Vagina (tissue), 2 donors: ENCODE data around the gene FHL2.

ENCODE experiments used
- POLR2A ChIP-seq, 2 donors: fragments of 450-650 bp; IDR thresholded peaks; one replicate each; pipeline ENCODE4 v1.6.1; 2017; ENCODE audit warnings: antibody characterized with exemption in 2 of 2, mild to moderate bottlenecking in 2 of 2, moderate library complexity in 2 of 2
- POLR2AphosphoS5 ChIP-seq, 2 donors: sonication (generic); formaldehyde crosslinking; IDR thresholded peaks; one replicate each; pipeline ENCODE4 v1.9.0; 2017; ENCODE audit warnings: antibody characterized with exemption in 2 of 2, mild to moderate bottlenecking in 2 of 2, low read depth in 1 of 2; ENCODE audit not compliant: insufficient read depth in 1 of 2
- TF ChIP-seq, protein P1 (sequence below), 3 experiments: fragments of 450-650 bp in 2 of 3; fragments of 200-600 bp in 1 of 3; sonication (generic) in 1 of 3; IDR thresholded peaks; one replicate each; pipeline ENCODE4 v1.5.1; 2017 to 2019; ENCODE audit warnings: antibody characterized with exemption in 3 of 3, mild to moderate bottlenecking in 2 of 3, moderate library complexity in 2 of 3

DNA sequence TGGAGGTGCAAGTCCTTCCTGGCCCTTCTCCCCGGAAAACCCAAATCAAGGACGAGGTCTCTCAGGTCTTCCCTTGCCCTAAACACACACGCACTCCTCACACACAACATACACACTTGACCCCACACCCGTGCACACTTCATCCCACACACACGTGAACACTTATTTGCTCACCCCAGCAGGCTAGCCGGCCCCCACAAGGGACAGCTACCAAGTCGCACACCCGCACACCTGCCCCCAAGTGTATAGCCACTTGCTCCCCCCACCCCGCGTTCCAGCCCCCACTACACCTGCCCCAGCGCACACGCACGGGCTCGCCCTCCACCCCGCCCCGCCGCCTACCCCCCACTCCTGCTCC, 69.7 kb downstream of the FHL2 start:
- TF ChIP-seq, protein P1, sequence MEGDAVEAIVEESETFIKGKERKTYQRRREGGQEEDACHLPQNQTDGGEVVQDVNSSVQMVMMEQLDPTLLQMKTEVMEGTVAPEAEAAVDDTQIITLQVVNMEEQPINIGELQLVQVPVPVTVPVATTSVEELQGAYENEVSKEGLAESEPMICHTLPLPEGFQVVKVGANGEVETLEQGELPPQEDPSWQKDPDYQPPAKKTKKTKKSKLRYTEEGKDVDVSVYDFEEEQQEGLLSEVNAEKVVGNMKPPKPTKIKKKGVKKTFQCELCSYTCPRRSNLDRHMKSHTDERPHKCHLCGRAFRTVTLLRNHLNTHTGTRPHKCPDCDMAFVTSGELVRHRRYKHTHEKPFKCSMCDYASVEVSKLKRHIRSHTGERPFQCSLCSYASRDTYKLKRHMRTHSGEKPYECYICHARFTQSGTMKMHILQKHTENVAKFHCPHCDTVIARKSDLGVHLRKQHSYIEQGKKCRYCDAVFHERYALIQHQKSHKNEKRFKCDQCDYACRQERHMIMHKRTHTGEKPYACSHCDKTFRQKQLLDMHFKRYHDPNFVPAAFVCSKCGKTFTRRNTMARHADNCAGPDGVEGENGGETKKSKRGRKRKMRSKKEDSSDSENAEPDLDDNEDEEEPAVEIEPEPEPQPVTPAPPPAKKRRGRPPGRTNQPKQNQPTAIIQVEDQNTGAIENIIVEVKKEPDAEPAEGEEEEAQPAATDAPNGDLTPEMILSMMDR (IDR thresholded peaks at IDR 0.05): no peak
- TF ChIP-seq POLR2A (IDR thresholded peaks at IDR 0.05): no peak
- TF ChIP-seq POLR2AphosphoS5 (IDR thresholded peaks at IDR 0.05; ENCODE audit: insufficient read depth in 1 of 2, low read depth in 1 of 2): no peak
